GM12878 (cell line): ENCODE data around the gene TRIM7. TPM values are rescaled to one million over a fixed set of nuclear protein-coding genes. Genes with fewer than 3 reads are reported as not detected.

ENCODE experiments used
- ATAC-seq: fragments of 200-7000 bp; cut with Tn5 transposase; 3 replicates; pipeline ENCODE4 v1.9.1; 2020; ENCODE audit warnings: mild to moderate bottlenecking, moderate library complexity
- BruUV-seq: library from RNA; stranded (reverse); fragments of 400-500 nt; replicated peaks from 2 replicates; lab custom pipeline; 2021; lab: Mats Ljungman, UMichigan
- CTCF ChIA-PET: fragments of 300-600 bp; sonication (Branson Sonifier 250); formaldehyde crosslinking; extraction: SDS; loops from one replicate; lab custom pipeline; 2021; ENCODE audit warnings: inconsistent platforms; lab: Yijun Ruan, JAX
- POLR2A ChIA-PET: fragments of 350-600 bp; formaldehyde crosslinking; extraction: SDS; loops from one replicate; lab custom pipeline; 2021; ENCODE audit warnings: inconsistent platforms; lab: Charles Lee
- RAD21 ChIA-PET: fragments of 300-600 bp; sonication (Branson Sonifier 250); formaldehyde crosslinking; loops from one replicate; lab custom pipeline; 2023; ENCODE audit warnings: antibody characterized with exemption; ENCODE audit not compliant: unreplicated experiment; lab: Charles Lee
- SMC1A ChIA-PET: fragments of 300-600 bp; sonication (Branson Sonifier 250); formaldehyde crosslinking; loops from one replicate; lab custom pipeline; 2023; ENCODE audit not compliant: unreplicated experiment, uncharacterized antibody; lab: Charles Lee
- DNase-seq: peaks from one replicate; pipeline ENCODE4 v3.0.0-alpha.2; 2011; ENCODE audit warnings: low read depth, low spot score
- FAIRE-seq: peaks from 3 replicates; lab custom pipeline; 2011; peaks lifted over from hg19 to GRCh38; lab: Jason Lieb, UNC
- H2AFZ ChIP-seq: 2 replicates; pipeline ENCODE4 v1.6.0; 2011; ENCODE audit warnings: low read depth, low read length, control low read depth; ENCODE audit not compliant: control insufficient read depth
- H3K27ac ChIP-seq: 2 replicates; pipeline ENCODE4 v1.5.1; 2011; ENCODE audit warnings: control low read depth; ENCODE audit not compliant: control insufficient read depth, insufficient read depth
- H3K27me3 ChIP-seq, 2 experiments: replicated peaks in 1 of 2; 2 replicates each; pipeline versions ENCODE4 v1.6.0 to v1.6.1; 2011; ENCODE audit warnings: low read length in 1 of 2; ENCODE audit not compliant: control insufficient read depth in 2 of 2, insufficient read depth in 2 of 2
- H3K36me3 ChIP-seq, 2 experiments: 2 replicates each; pipeline ENCODE4 v1.5.1; 2011; ENCODE audit warnings: low read length in 1 of 2; ENCODE audit not compliant: control insufficient read depth in 2 of 2, insufficient read depth in 2 of 2
- H3K4me1 ChIP-seq: 2 replicates; pipeline ENCODE4 v1.6.1; 2011; ENCODE audit warnings: mild to moderate bottlenecking, low read length, moderate library complexity, mixed read lengths; ENCODE audit not compliant: control insufficient read depth, insufficient read depth
- H3K4me2 ChIP-seq: 2 replicates; pipeline ENCODE4 v1.6.0; 2011; ENCODE audit warnings: control low read depth; ENCODE audit not compliant: control insufficient read depth, insufficient read depth
- H3K4me3 ChIP-seq: fragments of 200-600 bp; sonication (generic); 2 replicates; pipeline ENCODE4 v1.5.1; 2016
- H3K79me2 ChIP-seq: 2 replicates; pipeline ENCODE4 v1.6.0; 2011; ENCODE audit warnings: low read length; ENCODE audit not compliant: control insufficient read depth, insufficient read depth
- H3K9ac ChIP-seq: 2 replicates; pipeline ENCODE4 v1.8.0; 2011; ENCODE audit warnings: low read length, control low read depth, mixed read lengths; ENCODE audit not compliant: control insufficient read depth, insufficient read depth
- H3K9me3 ChIP-seq: replicated peaks from 3 replicates; pipeline ENCODE4 v1.5.1; 2011; ENCODE audit warnings: mild to moderate bottlenecking, low read length; ENCODE audit not compliant: control insufficient read depth, insufficient read depth
- H4K20me1 ChIP-seq: 2 replicates; pipeline ENCODE4 v1.6.0; 2011; ENCODE audit not compliant: control insufficient read depth, insufficient read depth
- CBX3 ChIP-seq: fragments of 200-600 bp; sonication (generic); IDR thresholded peaks from 2 replicates; pipeline ENCODE4 v1.6.1; 2016; ENCODE audit warnings: low read depth, borderline replicate concordance
- EZH2 ChIP-seq: IDR thresholded peaks from 2 replicates; pipeline ENCODE4 v1.6.1; 2012; ENCODE audit warnings: low read depth, mild to moderate bottlenecking, control low read depth, inconsistent platforms, low read length, borderline replicate concordance; ENCODE audit not compliant: control insufficient read depth
- SREBF1 ChIP-seq: IDR thresholded peaks from 2 replicates; pipeline ENCODE4 v1.6.1; 2012; ENCODE audit warnings: mild to moderate bottlenecking, low read length
- TCF12 ChIP-seq: IDR thresholded peaks from 2 replicates; pipeline ENCODE4 v1.6.1; 2011; ENCODE audit warnings: low read depth, mild to moderate bottlenecking, low read length
- WGBS: methylation state at CpG from one replicate; pipeline ENCODE4 v1.1.6; 2016; ENCODE audit warnings: low lambda C conversion rate; ENCODE audit not compliant: insufficient replicate concordance, insufficient coverage; ENCODE audit errors: missing lambda C conversion rate; 5-methylcytosine and 5-hydroxymethylcytosine counted together
- in situ Hi-C: fragments of 300-500 bp; cut with MboI; formaldehyde crosslinking; loops from 9 replicates; pipeline ENCODE4 v1.14.3; 2018; ENCODE audit warnings: mixed read lengths
- intact Hi-C: fragments of 100-400 bp; cut with micrococcal nuclease; formaldehyde crosslinking; loops from one replicate; pipeline ENCODE4 v1.14.2; 2022; ENCODE audit not compliant: unreplicated experiment
- polyA plus RNA-seq, 11 experiments: library from polyadenylated mRNA; depleted of rRNA in 4 of 11; unstranded in 6 of 11; stranded (reverse) in 5 of 11; fragments of >200 nt; fragmentation: Nextera tagmentation in 4 of 11; fragmentation: Illumina TruSeq in 1 of 11; extraction: Ambion mirVana in 4 of 11; extraction: Trizol in 1 of 11; gene quantifications; 1 replicate in 1 of 11; 2 replicates in 10 of 11; pipeline versions ENCODE4 v1.2.1 to v1.2.3, GENCODE V29; 2011 to 2016; ENCODE audit warnings: inconsistent platforms in 2 of 11, missing spikeins in 2 of 11, low read depth in 1 of 11
- total RNA-seq, 4 experiments: library from RNA; depleted of rRNA in 3 of 4; stranded (reverse); fragments of >200 nt in 3 of 4; fragmentation: Illumina TruSeq in 1 of 4; extraction: Trizol in 1 of 4; gene quantifications; 2 replicates each; pipeline versions ENCODE4 v1.2.1 to v1.2.3, GENCODE V29; 2013 to 2021

TRIM7 gene
- total and polyA plus RNA-seq, 10 of the 15 experiments (the other 5 are each of a cell fraction or from before 2014, with no cell fraction given), result 0.02 to 1.6 (median 0.41) TPM

DNA sequence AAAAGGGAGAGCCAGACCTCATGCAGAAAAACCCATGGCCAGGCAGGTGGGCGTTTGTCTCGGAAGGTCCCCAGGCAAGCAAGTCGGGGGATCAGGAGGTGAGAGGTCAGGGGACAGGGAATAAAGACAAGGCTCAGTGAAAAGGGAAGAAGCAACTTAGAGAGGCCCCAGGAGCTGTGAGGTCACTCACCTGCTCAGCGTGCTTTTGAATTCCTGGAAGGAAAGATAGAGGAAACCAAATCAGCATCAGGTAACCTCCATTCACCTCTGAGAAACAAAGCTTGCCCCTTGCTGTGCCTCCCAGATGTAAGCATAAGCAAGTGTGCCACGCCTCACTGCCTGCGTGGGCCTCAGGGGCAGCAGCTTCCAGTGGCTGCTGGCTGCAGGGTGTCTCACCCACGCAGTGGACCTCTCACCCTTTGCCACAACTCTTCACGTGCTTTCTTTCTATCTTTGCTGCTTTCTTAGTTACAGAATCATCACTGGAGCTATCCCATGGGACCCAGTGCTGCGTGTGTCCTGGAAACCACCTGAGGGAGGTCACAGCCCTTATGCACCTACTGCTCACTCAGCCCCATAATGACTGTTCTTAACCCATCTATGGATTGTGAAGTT is 6.0 kb downstream of the TRIM7 start (continued):
- no peak for TF ChIP-seq CBX3
- TF ChIP-seq TCF12, result 0 out of 2 replicates have a peak, but pooled peaks have one; percentile 25

DNA sequence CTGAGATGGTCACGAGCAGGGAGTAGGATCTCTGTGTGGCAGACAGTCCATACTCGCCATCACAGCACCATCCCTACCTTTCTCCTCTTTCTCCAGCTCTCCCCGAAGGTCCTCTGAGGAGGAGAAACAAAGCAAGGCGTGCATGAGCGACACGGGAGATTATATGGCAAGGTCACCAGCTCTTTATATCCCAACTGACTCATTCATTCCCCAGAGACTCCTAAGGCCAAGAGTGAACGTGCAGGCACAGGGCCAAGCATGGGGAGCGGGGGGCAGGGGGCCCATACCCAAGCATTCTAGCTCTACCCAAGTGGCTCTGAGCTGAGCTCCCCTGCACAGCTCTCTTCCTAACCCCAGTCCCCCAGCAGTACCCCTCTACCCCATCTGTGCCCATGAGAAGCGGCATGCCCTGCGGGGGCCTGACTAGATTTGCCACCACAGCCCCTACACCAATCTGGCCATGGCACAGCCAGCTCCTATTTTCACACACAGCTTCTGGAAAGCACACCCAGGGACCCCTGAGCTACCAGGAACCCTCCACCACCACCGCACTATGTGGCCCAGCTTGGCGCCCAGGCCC is 6.8 kb downstream of the TRIM7 start:
- Histone ChIP-seq H3K4me2 (no peak overlapping the region), H3K79me2 (no peaks in the 10 kb centered on the region), H2AFZ (no peak overlapping the region), H3K36me3 (no peaks in the 10 kb centered on the region), H3K9me3 (no peaks in the 10 kb centered on the region), H3K9ac (no peak overlapping the region; the same call in 1 of the 2 replicates), H3K4me3 (no peak overlapping the region), H4K20me1 (no peaks in the 10 kb centered on the region), H3K27me3 (no peaks in the 10 kb centered on the region), H3K4me1 (peaks cover 16% of the 10 kb centered on the region), H3K27ac (no peak overlapping the region)
- ChIA-PET RAD21 (interaction anchor here (1.4 to 3.1 kb wide), 6 partner anchors 8 to 56 kb away, joined by 3 to 10 read pairs (median 7); partner anchors contain the start of gene TRIM41), POLR2A (interaction anchor here (0.6 to 3.1 kb wide), 6 partner anchors 10 to 49 kb away, joined by 3 to 18 read pairs (median 4); partner anchors contain the start of gene TRIM41), CTCF (interaction anchor here (1.2 to 2.6 kb wide), 3 partner anchors 8 to 13 kb away, joined by 5 to 15 read pairs (median 9); no protein-coding TSS in a partner anchor), SMC1A (interaction anchor here (1.6 to 3.0 kb wide), 4 partner anchors 9 to 53 kb away, joined by 3 to 15 read pairs (median 6); no protein-coding TSS in a partner anchor)
- no TSS peak for BruUV-seq
- TF ChIP-seq SREBF1 (no peak), EZH2 (no peak)
- no peak for DNase-seq
- FAIRE-seq, result no peak
- ATAC-seq, result no peak
- in situ Hi-C loops, result no loop called here
- WGBS, result 63% methylated on average over 12 of the region's 12 CpGs
- intact Hi-C loops, result no loop called here
